ENCODE data around the gene PLXDC1. TPM values are rescaled to one million over a fixed set of nuclear protein-coding genes. Genes with fewer than 3 reads are reported as not detected.

PLXDC1 gene
- total and polyA plus RNA-seq, 2 of the 8 experiments (the other 6 are each of a cell fraction or from before 2014, with no cell fraction given): 4.1 to 14.6 TPM

- TF ChIP-seq CTCF (IDR thresholded peaks at IDR 0.05; ENCODE audit: control extremely low read depth in 1 of 3, insufficient read depth in 1 of 3, low read depth in 1 of 3, low read length in 3 of 3): no peak
- TF ChIP-seq KDM5A (IDR thresholded peaks at IDR 0.05; ENCODE audit: low read length): no peak
- TF ChIP-seq JUND (IDR thresholded peaks at IDR 0.05; ENCODE audit: low read length): no peak
- TF ChIP-seq TAF7 (optimal IDR thresholded peaks at IDR 0.05; ENCODE audit: borderline replicate concordance, low read depth, low read length): no peak
- TF ChIP-seq BCL11A (IDR thresholded peaks at IDR 0.05; ENCODE audit: low read depth in 2 of 2, low read length in 2 of 2): no peak
Observed at GRCh38 chr17:39134878-39135277, 16.6 kb downstream of the PLXDC1 start (continued).

Measured in H1 (cell line).